A549 (cell line): ENCODE results near the gene TEX53. TPM values are rescaled to one million over a fixed set of nuclear protein-coding genes. Genes with fewer than 3 reads are reported as not detected.

Source experiments
- ATAC-seq, 2 experiments: fragments of 200-7000 bp in 1 of 2; fragments of >200 bp in 1 of 2; cut with Nextera tagmentation in 1 of 2; cut with Tn5 transposase in 1 of 2; 3 replicates each; pipeline versions ENCODE4 v1.8.0 to v1.9.1; 2018 to 2020; ENCODE audit warnings: mild to moderate bottlenecking in 1 of 2, moderate library complexity in 1 of 2
- CTCF ChIA-PET: fragments of 300-600 bp; sonication (Branson Sonifier 250); formaldehyde crosslinking; extraction: SDS; loops from one replicate; lab custom pipeline; 2021; ENCODE audit warnings: antibody characterized with exemption, inconsistent platforms; lab: Yijun Ruan, JAX
- POLR2A ChIA-PET: fragments of 350-600 bp; formaldehyde crosslinking; extraction: SDS; loops from one replicate; lab custom pipeline; 2021; ENCODE audit warnings: antibody characterized with exemption, inconsistent platforms; lab: Yijun Ruan, JAX
- DNase-seq, 2 experiments: peaks; one replicate each; pipeline versions ENCODE4 v3.0.0 to v3.0.0-alpha.2; 2011 to 2016; ENCODE audit warnings: low read depth in 1 of 2, low spot score in 1 of 2
- FAIRE-seq: peaks from 2 replicates; lab custom pipeline; 2011; peaks lifted over from hg19 to GRCh38; lab: Jason Lieb, UNC
- H3K27ac ChIP-seq, 2 experiments: fragments of >200 bp; sonication (Bioruptor Twin); formaldehyde crosslinking; 3 replicates each; pipeline ENCODE4 v1.5.1; 2016 to 2017
- H3K4me1 ChIP-seq: fragments of >200 bp; sonication (Bioruptor Twin); formaldehyde crosslinking; 3 replicates; pipeline ENCODE4 v1.6.1; 2016
- H3K4me2 ChIP-seq: fragments of >200 bp; sonication (Bioruptor Twin); formaldehyde crosslinking; 3 replicates; pipeline ENCODE4 v1.6.1; 2016
- H3K4me3 ChIP-seq: fragments of >200 bp; sonication (Bioruptor Twin); formaldehyde crosslinking; 3 replicates; pipeline ENCODE4 v1.5.1; 2016
- H3K9me3 ChIP-seq: fragments of >200 bp; sonication (Bioruptor Twin); formaldehyde crosslinking; 3 replicates; pipeline ENCODE4 v1.6.1; 2016
- E2F6 ChIP-seq: IDR thresholded peaks from 2 replicates; pipeline ENCODE4 v1.6.1; 2012; ENCODE audit warnings: low read depth, borderline replicate concordance
- ELK1 ChIP-seq: fragments of 150-350 bp; IDR thresholded peaks from 2 replicates; pipeline ENCODE4 v1.6.1; 2014; ENCODE audit warnings: low read depth, mild to moderate bottlenecking, low read length
- FOXS1 ChIP-seq: fragments of 250-450 bp; sonication (Bioruptor Pico); IDR thresholded peaks from 2 replicates; pipeline ENCODE4 v1.5.0; 2020; ENCODE audit warnings: mild to moderate bottlenecking, moderate library complexity
- GATA3 ChIP-seq: IDR thresholded peaks from 2 replicates; pipeline ENCODE4 v1.6.1; 2012; ENCODE audit warnings: borderline replicate concordance
- HDAC2 ChIP-seq: fragments of 200-600 bp; sonication (generic); IDR thresholded peaks from 2 replicates; pipeline ENCODE4 v1.6.1; 2016
- HMGXB4 ChIP-seq: fragments of 250-450 bp; sonication (Bioruptor Pico); IDR thresholded peaks from 2 replicates; pipeline ENCODE4 v1.5.0; 2021; ENCODE audit warnings: mild to moderate bottlenecking, moderate library complexity, borderline replicate concordance
- HOXA7 ChIP-seq: fragments of 250-450 bp; sonication (Bioruptor Pico); IDR thresholded peaks from 2 replicates; pipeline ENCODE4 v1.5.0; 2020; ENCODE audit warnings: mild to moderate bottlenecking, moderate library complexity
- MAFK ChIP-seq: fragments of 450-650 bp; IDR thresholded peaks from 2 replicates; pipeline ENCODE4 v1.6.1; 2014; ENCODE audit not compliant: partially characterized antibody
- MYC ChIP-seq: IDR thresholded peaks from 2 replicates; pipeline ENCODE4 v1.6.1; 2012; ENCODE audit warnings: mild to moderate bottlenecking, inconsistent platforms, low read length, improper control_type of control experiment, borderline replicate concordance
- NR3C1 ChIP-seq: fragments of >200 bp; sonication (Bioruptor Twin); formaldehyde crosslinking; IDR thresholded peaks from 3 replicates; pipeline ENCODE4 v1.6.1; 2017
- PHF8 ChIP-seq: fragments of 200-600 bp; sonication (generic); IDR thresholded peaks from 2 replicates; pipeline ENCODE4 v1.6.1; 2016; ENCODE audit warnings: low read depth, mild to moderate bottlenecking, antibody characterized with exemption, moderate library complexity, borderline replicate concordance
- REST ChIP-seq: fragments of 200-600 bp; sonication (generic); IDR thresholded peaks from 2 replicates; pipeline ENCODE4 v1.6.1; 2016; ENCODE audit warnings: antibody characterized with exemption, mild to moderate bottlenecking, moderate library complexity
- SREBF2 ChIP-seq: fragments of 450-650 bp; IDR thresholded peaks from 2 replicates; pipeline ENCODE4 v1.6.1; 2014; ENCODE audit warnings: mild to moderate bottlenecking, moderate library complexity
- ZSCAN20 ChIP-seq: fragments of 250-450 bp; sonication (Bioruptor Pico); IDR thresholded peaks from 2 replicates; pipeline ENCODE4 v1.8.0; 2022; ENCODE audit warnings: mild to moderate bottlenecking, moderate library complexity
- WGBS: methylation state at CpG from one replicate; pipeline ENCODE4 v1.1.6; 2017; ENCODE audit errors: missing lambda C conversion rate; 5-methylcytosine and 5-hydroxymethylcytosine counted together
- polyA plus RNA-seq, 4 experiments: library from polyadenylated mRNA; depleted of rRNA in 3 of 4; stranded (reverse); fragments of >200 nt; fragmentation: RNase III in 1 of 4; extraction: RNeasy Plus Mini Kit Qiagen cat#74134 plus additional on column Dnase treatment in 1 of 4; gene quantifications; 2 replicates in 3 of 4; 3 replicates in 1 of 4; pipeline ENCODE4 v1.2.3, GENCODE V29; 2011 to 2017

Gene TEX53
- polyA plus RNA-seq, 2 of the 4 experiments (the other 2 are of a cell fraction): not detected

- 93% methylated on average over 3 of the region's 4 CpGs for WGBS
- no peak overlapping the region for H3K27ac ChIP-seq
- H3K4me2 ChIP-seq: no peak overlapping the region
- TF ChIP-seq HDAC2: no peak
- TF ChIP-seq MYC: no peak
- TF ChIP-seq HOXA7 (CRISPR knock-in tag): no peak
- TF ChIP-seq NR3C1: no peak
- TF ChIP-seq SREBF2: no peak
- TF ChIP-seq, all 56 proteins: peak for 0
- H3K4me1 ChIP-seq: peaks cover 11% of the 10 kb centered on the region
- FAIRE-seq (no peak), ATAC-seq (no peak), DNase-seq (no peak)
- H3K9me3 ChIP-seq: no peaks in the 10 kb centered on the region
- CTCF ChIA-PET: interaction anchor here (1.3 to 4.5 kb wide), 4 partner anchors 27 to 192 kb away, joined by 4 to 16 read pairs (median 7); no protein-coding TSS in a partner anchor
- POLR2A ChIA-PET: no interaction called here
- no peak overlapping the region for H3K4me3 ChIP-seq
Measured at GRCh38 chr9:114626415-114627020, 31.1 kb downstream of the TEX53 start.

GRCh38 chr9:114624677-114625076 is 32.9 kb downstream of the TEX53 start:
- CTCF ChIA-PET: interaction anchor here (0.6 to 1.9 kb wide), 5 partner anchors 8 to 283 kb away, joined by 3 to 6 read pairs (median 3); no protein-coding TSS in a partner anchor
- Histone ChIP-seq H3K9me3 (no peaks in the 10 kb centered on the region), H3K4me1 (peaks cover 15% of the 10 kb centered on the region), H3K4me2 (no peak overlapping the region), H3K27ac (no peak overlapping the region), H3K4me3 (no peak overlapping the region)
- no peak for FAIRE-seq
- no peak for ATAC-seq
- 82% methylated on average over 2 of the region's 2 CpGs for WGBS
- TF ChIP-seq GATA3 (no peak), MAFK (no peak), HMGXB4 (CRISPR knock-in tag) (no peak), REST (no peak), PHF8 (no peak), E2F6 (no peak), FOXS1 (CRISPR knock-in tag) (no peak), ELK1 (no peak), ZSCAN20 (CRISPR knock-in tag) (no peak)
- DNase-seq: no peak
- POLR2A ChIA-PET: no interaction called here
